Left kidney (tissue), 2 donors: Measurements from ENCODE around the gene TMEM54. TPM values are rescaled to one million over a fixed set of nuclear protein-coding genes. Genes with fewer than 3 reads are reported as not detected.

Experiments
- DNase-seq: peaks from one replicate; pipeline ENCODE4 v3.0.0-alpha.2; 2013
- polyA plus RNA-seq: library from polyadenylated mRNA; unstranded; fragments of 120-200 nt; gene quantifications from one replicate; pipeline ENCODE4 v1.2.1, GENCODE V29; 2013; ENCODE audit not compliant: insufficient read length

The TMEM54 gene
- polyA plus RNA-seq, 1 donor: 5.6 TPM

GRCh38 chr1:32895325-32896215, 5.6 kb downstream of the TMEM54 start:
- DNase-seq: no peak

- no peak for DNase-seq
Observed at GRCh38 chr1:32894681-32895080, 6.5 kb downstream of the TMEM54 start.

- DNase-seq: no peak
Observed at GRCh38 chr1:32894019-32894600, 7.1 kb downstream of the TMEM54 start.

- DNase-seq: no peak
Observed at GRCh38 chr1:32893198-32894018, 7.8 kb downstream of the TMEM54 start.

GRCh38 chr1:32892368-32893197, 8.6 kb downstream of the TMEM54 start:
- no peak for DNase-seq

- DNase-seq: no peak
Observed at GRCh38 chr1:32891630-32892029, 9.6 kb downstream of the TMEM54 start.

GRCh38 chr1:32891241-32891570, 10.0 kb downstream of the TMEM54 start:
- DNase-seq: no peak

- no peak for DNase-seq
Observed at GRCh38 chr1:32890516-32891240, 10.5 kb downstream of the TMEM54 start.

GRCh38 chr1:32889731-32890278, 11.4 kb downstream of the TMEM54 start:
- DNase-seq: no peak

GRCh38 chr1:32888677-32889420, 12.3 kb downstream of the TMEM54 start:
- no peak for DNase-seq

GRCh38 chr1:32888134-32888533, 13.1 kb downstream of the TMEM54 start:
- no peak for DNase-seq

- DNase-seq: no peak
Observed at GRCh38 chr1:32887623-32888022, 13.6 kb downstream of the TMEM54 start.

- DNase-seq: no peak
Observed at GRCh38 chr1:32886828-32887414, 14.3 kb downstream of the TMEM54 start.

- DNase-seq: peak; percentile 77
Observed at GRCh38 chr1:32886004-32886827, 15.0 kb downstream of the TMEM54 start, which contains the start of gene HPCA. Gene HPCA, plus strand, starts transcription at chr1:32886491. Its CDS starts 2,408 bp downstream, at chr1:32888899.

- DNase-seq: no peak
Observed at GRCh38 chr1:32885676-32886003, 15.5 kb downstream of the TMEM54 start.

- DNase-seq: no peak
Observed at GRCh38 chr1:32884726-32885125, 16.5 kb downstream of the TMEM54 start.

- DNase-seq: no peak
Observed at GRCh38 chr1:32884032-32884372, 17.2 kb downstream of the TMEM54 start.

GRCh38 chr1:32883338-32884031, 17.7 kb downstream of the TMEM54 start:
- DNase-seq: no peak
